Brain microvascular endothelial cell (primary cell): ENCODE results near the gene OR13H1.
"Not testable (repeated sequence)": the region's sequence is repeated elsewhere in the genome, so short reads cannot be mapped to it uniquely, and the experiment has no call there.

Source experiments
- DNase-seq: peaks from one replicate; pipeline ENCODE4 v3.0.0-alpha.2; 2020
- H3K27ac ChIP-seq: fragments of 250-450 bp; sonication (Bioruptor Pico); 2 replicates; pipeline ENCODE4 v1.5.1; 2020; ENCODE audit warnings: mild to moderate bottlenecking, moderate library complexity
- H3K27me3 ChIP-seq: fragments of 250-450 bp; sonication (Bioruptor Pico); replicated peaks from 2 replicates; pipeline ENCODE4 v1.5.1; 2020; ENCODE audit warnings: mild to moderate bottlenecking
- H3K36me3 ChIP-seq: fragments of 250-450 bp; sonication (Bioruptor Pico); replicated peaks from 2 replicates; pipeline ENCODE4 v1.5.1; 2020; ENCODE audit warnings: mild to moderate bottlenecking
- H3K4me3 ChIP-seq: 2 replicates; pipeline ENCODE4 v1.5.1; 2011; ENCODE audit warnings: low read depth, mild to moderate bottlenecking, control low read depth, low read length, moderate library complexity
- CTCF ChIP-seq: IDR thresholded peaks from 2 replicates; pipeline ENCODE4 v1.5.1; 2011; ENCODE audit warnings: low read depth, mild to moderate bottlenecking, moderate library complexity, low read length, control low read depth, inconsistent platforms; ENCODE audit errors: missing control alignments
- in situ Hi-C: cut with HindIII; loops from 2 replicates; pipeline ENCODE4 v1.10.0; 2017; ENCODE audit warnings: low sequenced_read_pairs, low pct_ligation_motif_present

The OR13H1 gene

DNA sequence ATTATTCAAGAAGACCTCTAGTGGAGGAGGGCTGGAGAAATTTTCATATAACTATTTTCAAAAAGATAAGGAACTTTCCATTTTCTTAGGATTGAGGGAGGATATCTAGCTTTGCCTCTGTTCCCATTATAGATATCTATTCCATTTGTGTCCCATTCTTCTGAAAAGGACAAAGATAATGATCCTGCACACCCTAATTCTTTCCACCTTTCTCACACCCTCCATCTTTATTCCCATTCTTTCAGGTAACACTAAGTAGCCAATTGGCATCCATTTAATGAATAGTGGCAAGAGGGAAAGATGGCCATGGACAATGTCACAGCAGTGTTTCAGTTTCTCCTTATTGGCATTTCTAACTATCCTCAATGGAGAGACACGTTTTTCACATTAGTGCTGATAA is at the start of gene OR13H1:
Gene OR13H1 (plus strand): TSS at position 301 of the 400 bp plus-strand sequence. CDS start 0 bp downstream, at position 301.
- Histone ChIP-seq H3K4me3 (no peak within 1 kb of the TSS), H3K27ac (no peak within 1 kb of the TSS), H3K27me3 (no peaks in the 10 kb centered on the region), H3K36me3 (no peaks in the 10 kb centered on the region)
- DNase-seq = no peak
- in situ Hi-C loops = no loop called here
- no peak for TF ChIP-seq CTCF

DNA sequence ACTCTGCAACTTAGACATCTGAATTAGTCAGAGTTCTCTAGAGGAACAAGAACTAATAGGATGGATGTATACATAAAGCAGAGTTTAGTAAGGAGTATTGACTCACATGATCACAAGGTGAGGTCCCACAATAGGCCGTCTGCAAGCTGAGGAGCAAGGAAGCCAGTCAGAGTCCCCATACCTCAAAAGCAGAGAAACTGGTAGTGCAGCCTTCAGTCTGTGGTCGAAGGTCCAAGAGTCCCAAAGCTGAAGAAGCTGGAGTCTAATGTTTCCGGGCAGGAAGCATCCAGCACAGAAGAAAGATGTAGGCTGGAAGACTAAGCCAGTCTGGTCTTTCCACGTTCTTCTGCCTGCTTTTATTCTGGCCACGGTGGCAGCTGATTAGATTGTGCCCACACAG is 42.3 kb upstream of the OR13H1 start:
- H3K4me3 ChIP-seq, DNase-seq, H3K36me3 ChIP-seq, H3K27ac ChIP-seq, in situ Hi-C loops, H3K27me3 ChIP-seq: not testable (repeated sequence)

DNA sequence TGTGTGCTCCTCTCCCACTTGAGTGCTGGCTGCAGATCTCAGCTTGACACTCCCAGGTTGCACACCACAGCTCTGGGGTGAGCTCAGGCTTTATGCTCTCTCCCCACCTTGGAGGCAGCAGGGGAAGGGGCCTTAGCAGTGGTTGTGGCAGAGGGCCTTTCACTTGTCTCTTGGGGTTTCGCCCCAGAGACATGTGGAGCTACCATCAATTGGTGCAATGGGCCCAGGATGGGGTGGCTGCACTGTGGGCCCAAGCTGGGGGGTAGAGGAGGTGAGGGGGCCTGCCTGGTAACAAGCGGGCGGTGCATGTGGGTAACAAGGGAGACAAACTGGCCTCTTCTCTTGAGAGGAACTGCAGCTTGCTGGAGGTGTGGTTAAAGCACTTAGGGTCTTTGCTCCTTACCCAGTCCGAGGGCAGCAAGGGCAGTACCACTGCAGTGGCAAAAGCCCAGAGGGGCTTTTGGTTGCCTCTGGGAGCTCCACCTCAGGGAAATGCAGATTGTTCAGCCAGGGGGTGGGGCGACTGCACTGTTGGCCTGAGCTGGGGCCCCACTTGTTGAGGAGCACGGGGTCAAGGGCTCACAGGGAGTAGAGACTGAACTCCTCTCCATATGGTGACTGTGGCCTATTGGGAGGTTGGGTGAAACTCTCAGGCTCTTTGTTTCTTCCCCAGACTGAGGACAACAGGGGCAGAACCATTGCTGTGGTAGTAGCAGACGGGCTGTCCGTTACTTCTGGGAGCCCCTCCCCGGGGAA is 30.5 kb upstream of the OR13H1 start:
- DNase-seq = no peak
- Histone ChIP-seq H3K36me3 (no peaks in the 10 kb centered on the region), H3K4me3 (no peak overlapping the region), H3K27ac (no peak overlapping the region), H3K27me3 (no peaks in the 10 kb centered on the region)
- no peak for TF ChIP-seq CTCF
- in situ Hi-C loops = no loop called here

GRCh38 chrX:131521824-131522223 is 22.1 kb upstream of the OR13H1 start:
- no peak for TF ChIP-seq CTCF
- H3K27ac ChIP-seq = no peak overlapping the region
- H3K36me3 ChIP-seq = no peaks in the 10 kb centered on the region
- DNase-seq = no peak
- H3K27me3 ChIP-seq = no peaks in the 10 kb centered on the region
- in situ Hi-C loops = no loop called here
- H3K4me3 ChIP-seq = no peak overlapping the region

DNA sequence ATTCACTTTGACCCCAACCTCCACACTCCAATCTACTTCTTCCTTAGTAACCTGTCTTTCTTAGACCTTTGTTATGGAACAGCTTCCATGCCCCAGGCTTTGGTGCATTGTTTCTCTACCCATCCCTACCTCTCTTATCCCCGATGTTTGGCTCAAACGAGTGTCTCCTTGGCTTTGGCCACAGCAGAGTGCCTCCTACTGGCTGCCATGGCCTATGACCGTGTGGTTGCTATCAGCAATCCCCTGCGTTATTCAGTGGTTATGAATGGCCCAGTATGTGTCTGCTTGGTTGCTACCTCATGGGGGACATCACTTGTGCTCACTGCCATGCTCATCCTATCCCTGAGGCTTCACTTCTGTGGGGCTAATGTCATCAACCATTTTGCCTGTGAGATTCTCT is 344 bp downstream of the OR13H1 start:
- no peak for DNase-seq
- H3K36me3 ChIP-seq = no peaks in the 10 kb centered on the region
- no peak overlapping the region for H3K27ac ChIP-seq
- no peak overlapping the region for H3K4me3 ChIP-seq
- TF ChIP-seq CTCF = no peak
- in situ Hi-C loops = no loop called here
- H3K27me3 ChIP-seq = no peaks in the 10 kb centered on the region

DNA sequence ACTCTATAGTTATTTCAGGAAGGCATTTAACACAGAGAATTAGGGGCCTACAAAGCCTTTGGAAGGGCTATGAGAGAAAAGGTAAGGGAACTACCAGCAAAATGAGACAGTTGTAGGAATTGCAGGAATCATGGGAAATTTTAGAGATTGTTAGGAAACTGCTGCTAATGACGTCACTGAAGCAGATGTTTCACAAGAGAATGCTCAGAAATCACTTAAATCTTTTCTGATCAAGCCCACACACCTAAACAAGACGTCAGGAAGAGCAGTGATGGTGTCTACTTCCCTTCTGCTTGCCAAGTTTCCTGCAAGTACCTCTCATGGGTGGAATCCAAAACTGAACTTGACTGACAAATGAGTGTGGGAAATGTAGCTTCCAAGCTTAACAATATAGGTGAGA is 5.1 kb downstream of the OR13H1 start:
- TF ChIP-seq CTCF = no peak
- no peak overlapping the region for H3K27ac ChIP-seq
- H3K27me3 ChIP-seq = no peaks in the 10 kb centered on the region
- in situ Hi-C loops = no loop called here
- H3K36me3 ChIP-seq = no peaks in the 10 kb centered on the region
- no peak overlapping the region for H3K4me3 ChIP-seq
- DNase-seq = no peak

- H3K27ac ChIP-seq, H3K36me3 ChIP-seq, in situ Hi-C loops, H3K4me3 ChIP-seq, DNase-seq, H3K27me3 ChIP-seq: not testable (repeated sequence)
Measured at GRCh38 chrX:131552453-131552852, 8.6 kb downstream of the OR13H1 start.
